KMS-11 (cell line): Measurements from ENCODE around the gene MLLT11.

ENCODE experiments used
- H2AFZ ChIP-seq: fragments of 200-600 bp; sonication (generic); 2 replicates; pipeline ENCODE4 v1.6.1; 2016; ENCODE audit warnings: antibody characterized with exemption, mixed run types, low read depth
- H3K27ac ChIP-seq: fragments of 200-600 bp; sonication (generic); 2 replicates; pipeline ENCODE4 v1.6.1; 2016; ENCODE audit warnings: mild to moderate bottlenecking, mixed run types
- H3K27me3 ChIP-seq: fragments of 200-600 bp; sonication (generic); 2 replicates; pipeline ENCODE4 v1.6.1; 2017; ENCODE audit warnings: mild to moderate bottlenecking, low read depth, mixed run types, moderate library complexity; ENCODE audit not compliant: insufficient read depth
- H3K36me3 ChIP-seq: fragments of 200-600 bp; sonication (generic); 2 replicates; pipeline ENCODE4 v1.6.1; 2017; ENCODE audit warnings: mild to moderate bottlenecking, mixed run types; ENCODE audit not compliant: insufficient read depth
- H3K4me1 ChIP-seq: fragments of 200-600 bp; sonication (generic); 2 replicates; pipeline ENCODE4 v1.6.1; 2016; ENCODE audit warnings: mild to moderate bottlenecking, low read depth, mixed run types; ENCODE audit not compliant: poor library complexity, severe bottlenecking
- H3K4me2 ChIP-seq: fragments of 200-600 bp; sonication (generic); 2 replicates; pipeline ENCODE4 v1.7.0; 2016; ENCODE audit warnings: mild to moderate bottlenecking, mixed run types
- H3K4me3 ChIP-seq: fragments of 200-600 bp; sonication (generic); IDR thresholded peaks from 2 replicates; pipeline ENCODE4 v1.6.1; 2017; ENCODE audit warnings: low read depth, low read length, mixed read lengths; ENCODE audit not compliant: insufficient read depth
- H3K79me2 ChIP-seq: fragments of 200-600 bp; sonication (generic); 2 replicates; pipeline ENCODE4 v1.6.1; 2016; ENCODE audit warnings: low read depth, mixed run types; ENCODE audit not compliant: insufficient read depth
- H3K9ac ChIP-seq: fragments of 200-600 bp; sonication (generic); 2 replicates; pipeline ENCODE4 v1.6.1; 2016; ENCODE audit warnings: mild to moderate bottlenecking, mixed run types
- H4K20me1 ChIP-seq: fragments of 200-600 bp; sonication (generic); 2 replicates; pipeline ENCODE4 v1.6.1; 2016; ENCODE audit warnings: mild to moderate bottlenecking, mixed run types; ENCODE audit not compliant: insufficient read depth
- TF ChIP-seq, protein P1 (sequence below): fragments of 200-600 bp; sonication (generic); conservative IDR thresholded peaks from 2 replicates; pipeline ENCODE4 v1.6.1; 2017; ENCODE audit warnings: low read depth, mild to moderate bottlenecking, antibody characterized with exemption, low read length, moderate library complexity, mixed read lengths

Gene MLLT11

GRCh38 chr1:151051356-151052009 lies 8.7 kb upstream of the MLLT11 start:
- peaks cover 28% of the 10 kb centered on the region; the same call in 1 of the 2 replicates for H3K36me3 ChIP-seq
- H3K4me1 ChIP-seq, result peaks cover 37% of the 10 kb centered on the region
- H3K27me3 ChIP-seq, result no peaks in the 10 kb centered on the region
- TF ChIP-seq, protein P1, sequence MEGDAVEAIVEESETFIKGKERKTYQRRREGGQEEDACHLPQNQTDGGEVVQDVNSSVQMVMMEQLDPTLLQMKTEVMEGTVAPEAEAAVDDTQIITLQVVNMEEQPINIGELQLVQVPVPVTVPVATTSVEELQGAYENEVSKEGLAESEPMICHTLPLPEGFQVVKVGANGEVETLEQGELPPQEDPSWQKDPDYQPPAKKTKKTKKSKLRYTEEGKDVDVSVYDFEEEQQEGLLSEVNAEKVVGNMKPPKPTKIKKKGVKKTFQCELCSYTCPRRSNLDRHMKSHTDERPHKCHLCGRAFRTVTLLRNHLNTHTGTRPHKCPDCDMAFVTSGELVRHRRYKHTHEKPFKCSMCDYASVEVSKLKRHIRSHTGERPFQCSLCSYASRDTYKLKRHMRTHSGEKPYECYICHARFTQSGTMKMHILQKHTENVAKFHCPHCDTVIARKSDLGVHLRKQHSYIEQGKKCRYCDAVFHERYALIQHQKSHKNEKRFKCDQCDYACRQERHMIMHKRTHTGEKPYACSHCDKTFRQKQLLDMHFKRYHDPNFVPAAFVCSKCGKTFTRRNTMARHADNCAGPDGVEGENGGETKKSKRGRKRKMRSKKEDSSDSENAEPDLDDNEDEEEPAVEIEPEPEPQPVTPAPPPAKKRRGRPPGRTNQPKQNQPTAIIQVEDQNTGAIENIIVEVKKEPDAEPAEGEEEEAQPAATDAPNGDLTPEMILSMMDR, result no peak
- H3K4me2 ChIP-seq, result no peak overlapping the region
- H3K9ac ChIP-seq, result no peak overlapping the region
- peaks cover 5% of the 10 kb centered on the region; the same call in 1 of the 2 replicates for H4K20me1 ChIP-seq
- peak overlapping the region; percentile 3 for H3K4me3 ChIP-seq
- no peak overlapping the region for H3K27ac ChIP-seq
- H2AFZ ChIP-seq, result no peak overlapping the region
- H3K79me2 ChIP-seq, result peaks cover 10% of the 10 kb centered on the region

DNA sequence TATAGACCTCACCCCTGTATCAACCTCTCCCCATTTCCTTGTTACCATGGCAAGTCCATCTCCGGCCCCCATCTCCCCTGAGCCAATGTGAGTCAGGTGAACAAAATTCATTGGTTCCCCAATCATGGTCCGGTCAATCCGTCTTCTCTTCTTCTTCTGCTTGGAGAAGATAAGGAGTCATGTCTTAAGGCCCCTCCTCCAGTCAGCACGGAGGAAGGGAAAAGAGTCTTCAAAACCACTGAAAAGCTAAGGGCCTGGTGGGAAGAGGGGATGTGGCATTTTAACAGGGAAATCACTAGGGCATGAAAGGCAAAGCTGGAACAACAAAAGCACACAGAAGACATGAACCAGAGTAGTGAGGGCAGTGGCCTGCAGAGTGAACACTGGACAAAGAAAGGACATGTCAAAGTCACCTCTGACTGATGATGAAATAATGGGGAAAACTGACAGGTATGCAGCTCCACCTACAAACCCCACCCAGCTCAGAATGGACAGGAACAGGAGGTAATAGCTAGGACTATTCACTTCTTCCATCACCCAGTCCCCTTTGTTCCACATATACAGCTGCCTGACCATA lies 5.1 kb upstream of the MLLT11 start:
- peaks cover 47% of the 10 kb centered on the region for H3K4me1 ChIP-seq
- peaks cover 5% of the 10 kb centered on the region; the same call in 1 of the 2 replicates for H4K20me1 ChIP-seq
- no peak overlapping the region for H2AFZ ChIP-seq
- no peak overlapping the region for H3K9ac ChIP-seq
- peaks cover 28% of the 10 kb centered on the region; the same call in 1 of the 2 replicates for H3K36me3 ChIP-seq
- no peak overlapping the region for H3K4me3 ChIP-seq
- H3K79me2 ChIP-seq, result peaks cover 46% of the 10 kb centered on the region
- TF ChIP-seq, protein P1, result no peak
- no peak overlapping the region for H3K4me2 ChIP-seq
- no peaks in the 10 kb centered on the region for H3K27me3 ChIP-seq
- H3K27ac ChIP-seq, result no peak overlapping the region

GRCh38 chr1:151055581-151055980 lies 4.6 kb upstream of the MLLT11 start:
- H4K20me1 ChIP-seq, result peaks cover 5% of the 10 kb centered on the region; the same call in 1 of the 2 replicates
- peaks cover 28% of the 10 kb centered on the region; the same call in 1 of the 2 replicates for H3K36me3 ChIP-seq
- no peak overlapping the region for H3K27ac ChIP-seq
- no peaks in the 10 kb centered on the region for H3K27me3 ChIP-seq
- no peak overlapping the region for H2AFZ ChIP-seq
- peaks cover 44% of the 10 kb centered on the region for H3K4me1 ChIP-seq
- no peak overlapping the region for H3K4me3 ChIP-seq
- peak overlapping the region; percentile 75; the same call in 1 of the 2 replicates for H3K4me2 ChIP-seq
- peaks cover 48% of the 10 kb centered on the region for H3K79me2 ChIP-seq
- TF ChIP-seq, protein P1, result 0 out of 2 replicates have a peak, but pooled peaks have one; percentile 5
- no peak overlapping the region for H3K9ac ChIP-seq

DNA sequence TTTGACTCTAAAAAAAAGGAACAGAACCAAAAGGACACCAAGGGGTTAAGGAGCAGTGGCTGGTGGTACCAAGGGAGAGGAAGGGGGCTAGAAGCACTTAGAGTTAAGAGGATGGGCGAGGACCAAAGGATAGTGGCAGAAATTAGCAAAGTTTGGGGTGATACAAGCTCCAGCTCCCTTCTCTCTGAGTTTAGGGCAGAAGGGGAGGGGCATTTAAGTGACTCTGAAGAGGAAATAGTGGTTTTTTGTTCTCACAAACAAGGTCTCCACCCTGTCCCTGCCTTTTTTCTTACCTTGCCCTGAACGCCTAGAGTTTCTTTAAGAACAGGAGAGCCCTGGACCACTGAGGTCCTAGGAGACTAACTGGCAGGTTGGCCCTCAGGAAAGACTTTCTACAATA lies 4.0 kb upstream of the MLLT11 start:
- peaks cover 48% of the 10 kb centered on the region for H3K79me2 ChIP-seq
- no peak overlapping the region; the same call in 1 of the 2 replicates for H3K9ac ChIP-seq
- peak overlapping the region; percentile 37 for H3K4me3 ChIP-seq
- H4K20me1 ChIP-seq, result peaks cover 5% of the 10 kb centered on the region; the same call in 1 of the 2 replicates
- H3K27me3 ChIP-seq, result no peaks in the 10 kb centered on the region
- H3K4me2 ChIP-seq, result peak overlapping the region; percentile 75
- peak overlapping the region; percentile 6; the same call in 1 of the 2 replicates for H3K27ac ChIP-seq
- no peak overlapping the region for H2AFZ ChIP-seq
- peaks cover 38% of the 10 kb centered on the region for H3K4me1 ChIP-seq
- TF ChIP-seq, protein P1, result no peak
- H3K36me3 ChIP-seq, result peaks cover 28% of the 10 kb centered on the region; the same call in 1 of the 2 replicates
